HepG2 (cell line): ENCODE measurements around the gene KIF26B. TPM values are rescaled to one million over a fixed set of nuclear protein-coding genes. Genes with fewer than 3 reads are reported as not detected.

ENCODE experiments used
- GZF1 ChIP-seq: sonication (generic); formaldehyde crosslinking; IDR thresholded peaks from 2 replicates; pipeline ENCODE4 v1.5.1; 2020; ENCODE audit warnings: mild to moderate bottlenecking, missing genetic modification reagents
- HNRNPK ChIP-seq: fragments of 200-400 bp; formaldehyde crosslinking; IDR thresholded peaks from 2 replicates; pipeline ENCODE4 v1.6.1; 2018; ENCODE audit warnings: low read length, low read depth, moderate library complexity, mild to moderate bottlenecking; ENCODE audit not compliant: poor library complexity, severe bottlenecking
- PHF20 ChIP-seq: sonication (generic); formaldehyde crosslinking; IDR thresholded peaks from 2 replicates; pipeline ENCODE4 v1.5.0; 2020; ENCODE audit warnings: mild to moderate bottlenecking, missing genetic modification reagents
- SAP130 ChIP-seq: IDR thresholded peaks from 2 replicates; pipeline ENCODE4 v1.6.1; 2016; ENCODE audit warnings: low read depth
- SMAD1 ChIP-seq: sonication (generic); formaldehyde crosslinking; IDR thresholded peaks from 2 replicates; pipeline ENCODE4 v1.4.0; 2020; ENCODE audit warnings: missing genetic modification reagents, low read depth, mild to moderate bottlenecking, borderline replicate concordance
- SMARCE1 ChIP-seq: fragments of 450-650 bp; IDR thresholded peaks from 2 replicates; pipeline ENCODE4 v1.6.1; 2017; ENCODE audit warnings: borderline replicate concordance
- SOX6 ChIP-seq, 2 experiments: fragments of 450-650 bp in 1 of 2; sonication (generic) in 1 of 2; formaldehyde crosslinking in 1 of 2; IDR thresholded peaks; 2 replicates each; pipeline versions ENCODE4 v1.4.0 to v1.6.1; 2017 to 2020; ENCODE audit warnings: antibody characterized with exemption in 1 of 2, mild to moderate bottlenecking in 1 of 2, missing genetic modification reagents in 1 of 2
- ZC3H4 ChIP-seq: sonication (generic); formaldehyde crosslinking; IDR thresholded peaks from 2 replicates; pipeline ENCODE4 v1.4.0; 2020; ENCODE audit warnings: missing genetic modification reagents, borderline replicate concordance
- ZNF775 ChIP-seq: sonication (generic); formaldehyde crosslinking; IDR thresholded peaks from 2 replicates; pipeline ENCODE4 v1.4.0; 2020; ENCODE audit warnings: missing genetic modification reagents, mild to moderate bottlenecking, moderate library complexity, borderline replicate concordance
- polyA plus RNA-seq, 8 experiments: library from polyadenylated mRNA; depleted of rRNA in 3 of 8; stranded (reverse) in 7 of 8; unstranded in 1 of 8; fragments of >200 nt; fragmentation: Illumina TruSeq in 4 of 8; extraction: Trizol in 4 of 8; gene quantifications; 2 replicates each; pipeline versions ENCODE4 v1.2.1 to v1.2.3, GENCODE V29; 2011 to 2016; ENCODE audit warnings: low read depth in 4 of 8, missing spikeins in 1 of 8, mixed read lengths in 1 of 8; ENCODE audit not compliant: insufficient read depth in 1 of 8
- total RNA-seq, 5 experiments: library from RNA; depleted of rRNA; stranded (reverse); fragments of >200 nt; fragmentation: Illumina TruSeq; extraction: Trizol; gene quantifications; 2 replicates each; pipeline ENCODE4 v1.2.3, GENCODE V29; 2016; ENCODE audit warnings: low read depth in 1 of 5
- TF ChIP-seq, protein P1 (sequence below): sonication (generic); formaldehyde crosslinking; conservative IDR thresholded peaks from 2 replicates; pipeline ENCODE4 v1.8.1; 2023; ENCODE audit warnings: missing genetic modification reagents

Gene KIF26B
- total and polyA plus RNA-seq, 2 of the 13 experiments (the other 11 are each of a cell fraction or from before 2014, with no cell fraction given): 0.08 to 0.09 TPM

DNA sequence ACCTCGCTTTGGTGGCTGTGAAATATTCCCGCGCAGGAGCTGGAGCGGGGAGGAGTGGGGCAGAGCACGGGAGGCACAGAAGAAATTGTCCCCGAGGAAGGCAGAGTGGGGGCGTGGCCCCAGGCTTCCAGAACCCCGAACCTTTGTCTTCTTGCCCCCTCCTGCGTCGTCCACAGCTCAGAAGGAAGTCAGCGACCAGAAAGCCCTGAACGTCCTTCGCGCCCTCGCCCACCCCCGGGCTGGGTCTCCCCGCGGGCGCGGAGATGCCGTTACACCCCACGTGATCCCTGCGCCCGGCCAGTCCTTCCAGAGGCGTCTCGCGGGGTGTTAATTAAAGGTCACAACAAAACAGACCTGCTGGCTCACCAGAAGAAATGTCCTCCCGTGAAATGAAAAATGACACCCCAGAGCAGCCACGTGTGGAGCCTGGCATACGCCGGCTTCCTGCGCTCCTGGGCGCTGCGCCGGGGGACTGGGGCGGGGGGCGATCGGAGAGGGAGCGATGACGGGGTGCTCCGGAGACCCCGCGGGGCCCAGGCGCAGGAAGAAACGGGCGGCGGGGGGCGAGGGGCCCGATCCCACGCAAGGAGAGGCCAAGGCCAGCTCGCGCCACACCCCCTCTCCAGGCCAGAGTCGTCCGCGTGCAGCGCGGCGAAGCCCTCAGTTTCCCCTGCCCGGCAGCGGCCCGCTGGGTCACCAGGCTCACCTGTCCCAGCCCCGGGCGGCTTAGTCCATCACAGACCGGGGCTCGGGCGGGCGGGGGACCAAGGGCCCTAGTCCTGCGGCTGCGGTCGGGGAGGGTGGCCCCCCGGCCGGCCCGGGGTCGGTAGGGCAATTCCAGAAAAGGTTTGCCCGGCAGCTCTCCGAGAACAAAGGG is 995 bp upstream of the KIF26B start (continued):
- no peak for TF ChIP-seq SOX6 (IDR thresholded peaks at IDR 0.05)
- TF ChIP-seq SOX6 (CRISPR knock-in tag; IDR thresholded peaks at IDR 0.05): no peak
- TF ChIP-seq GZF1 (CRISPR knock-in tag): no peak
- TF ChIP-seq, protein P1, sequence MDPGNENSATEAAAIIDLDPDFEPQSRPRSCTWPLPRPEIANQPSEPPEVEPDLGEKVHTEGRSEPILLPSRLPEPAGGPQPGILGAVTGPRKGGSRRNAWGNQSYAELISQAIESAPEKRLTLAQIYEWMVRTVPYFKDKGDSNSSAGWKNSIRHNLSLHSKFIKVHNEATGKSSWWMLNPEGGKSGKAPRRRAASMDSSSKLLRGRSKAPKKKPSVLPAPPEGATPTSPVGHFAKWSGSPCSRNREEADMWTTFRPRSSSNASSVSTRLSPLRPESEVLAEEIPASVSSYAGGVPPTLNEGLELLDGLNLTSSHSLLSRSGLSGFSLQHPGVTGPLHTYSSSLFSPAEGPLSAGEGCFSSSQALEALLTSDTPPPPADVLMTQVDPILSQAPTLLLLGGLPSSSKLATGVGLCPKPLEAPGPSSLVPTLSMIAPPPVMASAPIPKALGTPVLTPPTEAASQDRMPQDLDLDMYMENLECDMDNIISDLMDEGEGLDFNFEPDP (CRISPR knock-in tag): 0 out of 2 replicates have a peak, but pooled peaks have one; percentile 37
- no peak for TF ChIP-seq PHF20 (CRISPR knock-in tag)
- no peak for TF ChIP-seq ZC3H4
- TF ChIP-seq SMAD1 (CRISPR knock-in tag): no peak
- TF ChIP-seq SMARCE1: no peak
- no peak for TF ChIP-seq HNRNPK
- no peak for TF ChIP-seq ZNF775 (CRISPR knock-in tag)
- TF ChIP-seq SAP130 (CRISPR knock-in tag): no peak
- TF ChIP-seq, all 625 proteins: peak for 20
